Stimulated activated CD8-positive, alpha-beta memory T cell treated with anti-CD3 and anti-CD28 coated beads, Interleukin-15, amount 100 ng/mL, for 4 hours (primary cell): ENCODE measurements around the gene CPSF3.
A peak's percentile ranks its signal among the peaks of the same experiment; 100 is the strongest.

Experiments used
- DNase-seq, 2 donors: peaks; one replicate each; pipeline ENCODE4 v3.0.0-alpha.2; 2020; ENCODE audit warnings: low read depth in 2 of 2

The CPSF3 gene

GRCh38 chr2:9423100-9423921 is at the start of gene CPSF3, which contains the start of gene ITGB1BP1:
Gene CPSF3, plus strand, starts transcription at chr2:9423654. Its CDS starts 120 bp downstream, at chr2:9423774.
Gene ITGB1BP1, minus strand, starts transcription at chr2:9423528. Its CDS starts 4,831 bp downstream, at chr2:9418697.
- DNase-seq, result peak; percentile 94 to 96

GRCh38 chr2:9374071-9374730 is 49.3 kb upstream of the CPSF3 start:
- DNase-seq, result no peak

- DNase-seq, result no peak
Measured at GRCh38 chr2:9375857-9376428, 47.5 kb upstream of the CPSF3 start.

DNA sequence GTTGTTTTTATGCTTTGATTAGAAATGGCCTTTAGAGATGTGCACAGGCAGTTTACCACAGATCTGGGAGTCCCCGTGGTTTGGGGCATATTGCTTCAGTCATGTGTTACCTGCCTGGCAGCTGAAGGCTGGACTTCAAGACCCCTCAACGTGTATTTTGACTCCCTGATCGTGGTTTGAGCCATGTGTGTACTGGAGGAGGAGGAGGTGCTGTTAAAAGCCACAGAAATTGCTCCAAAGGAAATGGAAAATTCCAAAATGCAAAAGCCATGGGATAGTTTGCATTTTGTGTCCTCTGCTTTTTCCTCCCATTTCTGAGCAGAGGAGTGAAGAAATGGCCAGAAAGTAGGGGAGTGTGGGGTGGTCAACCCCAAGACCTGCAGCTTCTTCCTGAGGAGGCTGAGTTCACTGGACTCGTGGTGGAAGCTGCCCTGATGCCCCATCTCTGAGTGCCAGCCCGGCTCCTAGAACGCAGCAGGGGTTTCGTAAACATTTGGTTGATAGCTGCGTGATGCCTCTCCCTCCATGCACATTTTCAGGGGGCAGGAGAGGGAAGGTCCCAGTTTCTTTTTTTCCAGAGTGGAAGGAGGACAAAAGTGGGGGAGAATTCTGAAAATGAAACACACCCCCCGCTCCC is 45.9 kb upstream of the CPSF3 start:
- no peak for DNase-seq

DNA sequence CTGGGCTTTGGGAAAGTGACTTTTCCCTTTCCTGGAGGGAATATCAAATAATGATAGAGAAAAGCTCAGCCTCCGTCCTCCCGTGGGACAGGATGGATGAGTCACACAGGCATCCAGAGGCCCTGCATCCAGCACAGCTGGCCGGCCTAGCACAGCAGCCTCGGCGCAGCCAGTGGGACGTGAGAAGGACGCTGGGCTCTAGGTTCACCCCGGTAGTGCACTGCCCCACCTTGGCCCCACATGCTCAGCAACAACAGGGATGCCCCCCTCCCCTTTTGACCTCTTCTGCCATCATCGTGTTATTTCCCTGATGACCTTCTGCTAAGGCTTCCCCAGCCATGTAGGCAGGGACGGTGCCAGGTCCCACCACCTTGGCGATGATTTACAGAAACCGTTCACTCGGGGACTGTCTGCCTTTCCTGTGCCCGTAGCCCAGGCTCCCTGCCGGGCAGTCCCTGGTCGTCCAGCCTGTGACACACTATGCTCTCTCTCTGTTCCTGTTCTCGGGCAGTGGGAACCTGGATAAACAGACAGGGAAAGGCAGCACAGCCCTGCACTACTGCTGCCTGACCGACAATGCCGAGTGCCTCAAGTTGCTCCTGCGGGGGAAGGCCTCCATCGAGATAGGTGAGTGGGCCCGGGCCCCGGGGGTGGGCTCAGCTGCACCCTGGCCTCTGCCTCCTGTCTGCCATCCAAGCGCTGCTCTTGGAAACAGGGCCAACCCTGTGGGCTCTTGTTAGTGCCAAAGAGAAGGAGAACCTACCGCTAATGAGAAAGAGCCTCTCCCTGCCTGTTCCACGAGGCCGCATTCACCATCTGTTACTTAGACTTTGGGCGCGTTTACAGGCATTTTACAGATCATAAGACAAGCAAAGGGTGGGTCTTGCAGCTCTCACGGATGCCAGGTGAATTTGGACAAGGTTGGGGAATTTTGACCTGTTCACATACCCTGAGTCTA is 44.7 kb upstream of the CPSF3 start:
- DNase-seq, result no peak

- no peak for DNase-seq
Measured at GRCh38 chr2:9379391-9379755, 44.1 kb upstream of the CPSF3 start.

- DNase-seq, result no peak
Measured at GRCh38 chr2:9380702-9381628, 42.5 kb upstream of the CPSF3 start.

DNA sequence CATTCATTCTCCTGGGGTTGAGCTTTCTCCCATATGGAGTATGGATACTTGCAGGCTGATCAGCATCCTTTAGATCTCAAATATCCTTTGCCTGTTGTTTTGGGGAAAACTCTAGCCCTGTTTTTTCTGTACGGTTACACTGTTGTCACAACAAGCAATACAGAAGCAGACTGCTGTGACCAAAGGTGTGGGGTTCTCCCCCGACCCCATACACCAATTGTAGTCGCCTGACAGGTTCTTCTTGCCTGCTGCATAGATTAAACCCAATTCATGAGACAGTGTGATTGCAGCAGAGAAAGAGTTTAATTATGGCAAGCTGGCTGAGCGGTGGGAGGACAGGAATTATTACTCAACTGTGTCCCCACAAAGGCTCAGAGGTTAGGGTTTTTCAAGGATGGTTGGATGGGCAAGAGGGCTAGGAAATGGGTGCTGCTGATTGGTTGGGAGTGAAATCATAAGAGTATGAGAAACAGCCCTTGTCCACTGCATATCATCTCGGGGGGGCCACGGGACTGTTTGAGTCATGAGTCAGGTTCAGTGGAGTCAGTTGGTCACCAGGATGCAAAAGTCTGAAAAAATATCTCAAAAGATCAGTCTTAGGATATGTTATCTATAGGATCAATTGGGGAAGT is 40.7 kb upstream of the CPSF3 start:
- DNase-seq, result no peak

DNA sequence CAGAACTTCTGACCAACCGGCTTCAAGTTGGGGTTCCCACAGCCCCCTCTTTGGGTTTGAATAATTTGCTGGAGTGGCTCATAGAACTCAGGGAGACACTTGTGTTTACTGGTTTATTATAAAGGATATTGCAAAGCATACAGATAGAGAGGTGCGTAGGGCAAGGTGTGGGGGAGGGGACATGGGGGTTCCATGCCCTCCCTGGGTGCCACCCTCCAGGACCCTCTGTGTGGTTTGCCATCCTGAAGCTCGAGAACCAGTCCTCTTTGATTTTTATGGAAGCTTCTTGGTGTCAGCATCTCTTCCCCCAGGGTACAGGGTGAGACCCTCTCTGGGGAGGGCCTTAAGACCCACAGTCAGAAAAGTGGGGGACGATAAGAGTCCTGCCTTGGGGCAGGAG is 38.9 kb upstream of the CPSF3 start:
- DNase-seq, result no peak

DNA sequence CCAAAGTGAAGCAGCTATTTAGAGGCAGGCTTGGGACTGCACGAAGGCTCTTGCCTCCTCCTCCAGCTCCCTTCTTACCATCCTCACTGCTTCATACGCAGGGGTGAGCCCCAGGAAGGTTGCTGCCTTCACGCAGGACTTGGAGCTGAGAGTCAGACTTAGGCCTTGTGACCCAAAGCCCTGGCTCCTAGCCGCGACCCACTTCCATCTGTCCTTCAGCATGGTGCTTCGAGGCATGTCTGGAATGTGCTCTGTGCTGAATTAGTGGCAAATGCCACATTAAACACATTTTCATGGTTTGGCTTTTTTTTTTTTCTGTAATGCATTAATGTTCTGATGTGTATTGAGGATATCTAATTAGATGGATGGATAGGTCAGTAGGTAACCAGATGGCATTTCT is 37.6 kb upstream of the CPSF3 start:
- DNase-seq, result no peak

GRCh38 chr2:9388199-9388681 is 35.2 kb upstream of the CPSF3 start:
- no peak for DNase-seq

GRCh38 chr2:9388950-9389911 is 34.2 kb upstream of the CPSF3 start:
- DNase-seq, result no peak

- no peak for DNase-seq
Measured at GRCh38 chr2:9390151-9390850, 33.2 kb upstream of the CPSF3 start.

DNA sequence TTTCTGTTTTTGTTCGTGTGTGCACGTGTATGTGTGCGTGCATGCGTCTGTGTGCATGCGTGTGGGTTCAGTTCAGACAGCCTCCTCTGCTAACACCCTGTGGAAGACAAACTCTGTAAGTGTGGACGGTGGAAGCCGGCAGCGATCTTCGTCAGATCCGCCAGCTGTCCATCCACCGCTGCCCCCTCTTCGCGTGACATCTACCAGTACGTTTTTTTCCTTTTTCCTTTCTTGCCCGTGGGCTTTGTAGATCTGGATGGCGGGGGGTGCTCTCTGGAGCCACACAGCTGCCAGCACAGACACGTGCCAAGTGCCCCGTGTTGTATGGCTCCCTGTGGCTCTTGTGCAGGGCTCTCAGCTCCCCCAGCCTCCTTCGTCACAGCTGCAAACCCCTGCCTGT is 32.5 kb upstream of the CPSF3 start:
- DNase-seq, result no peak

DNA sequence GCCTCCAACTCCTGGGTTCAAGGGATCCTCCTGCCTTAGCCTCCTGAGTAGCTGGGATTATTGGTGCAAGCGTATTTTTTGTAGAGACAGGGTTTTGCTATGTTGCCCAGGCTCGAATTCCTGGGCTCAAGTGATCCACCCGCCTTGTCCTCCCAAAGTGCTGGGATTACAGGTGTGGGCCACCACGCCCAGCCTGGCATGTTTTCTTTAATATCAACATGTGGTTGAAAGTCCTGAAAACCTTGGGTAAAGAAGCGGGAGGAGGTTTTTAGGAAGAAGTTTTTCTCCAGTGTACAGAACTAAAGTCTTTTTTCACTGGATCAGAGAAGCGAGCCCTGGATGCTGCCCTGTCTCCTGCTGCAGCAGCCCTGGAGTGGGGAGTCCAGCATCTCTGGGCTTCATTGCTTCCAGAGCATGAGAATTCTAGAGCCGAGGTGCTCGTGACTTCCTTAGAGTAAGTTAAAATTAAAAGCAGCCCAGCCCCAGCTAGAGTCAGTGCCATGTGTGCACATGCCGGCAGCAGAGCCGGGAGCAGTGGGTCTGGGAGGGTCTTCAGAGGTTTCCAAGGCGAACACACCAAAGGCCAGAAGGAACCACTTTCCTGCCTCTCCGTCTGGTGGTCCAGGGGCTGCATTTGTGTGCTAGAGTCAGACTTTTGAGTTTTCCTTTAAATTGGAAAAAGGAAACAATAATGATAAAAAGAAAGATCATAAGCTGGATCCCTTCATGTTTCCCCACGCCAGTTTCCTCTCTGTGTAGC is 31.3 kb upstream of the CPSF3 start:
- DNase-seq, result no peak

GRCh38 chr2:9392898-9393765 is 30.3 kb upstream of the CPSF3 start:
- DNase-seq, result no peak
